GM19324 (cell line): Measurements from ENCODE around the gene RXRA.

Experiments
- ATAC-seq: cut with Tn5 transposase; IDR thresholded peaks from one replicate; pipeline ENCODE4 v1.9.1; 2021; ENCODE audit warnings: mild to moderate bottlenecking, moderate library complexity; ENCODE audit not compliant: unreplicated experiment, low FRiP score

RXRA gene

GRCh38 chr9:134321946-134322741 lies 4.1 kb upstream of the RXRA start:
- no peak for ATAC-seq

GRCh38 chr9:134322781-134323241 lies 3.4 kb upstream of the RXRA start:
- ATAC-seq, result no peak

GRCh38 chr9:134323741-134324358 lies 2.4 kb upstream of the RXRA start:
- ATAC-seq, result no peak

GRCh38 chr9:134324359-134325095 lies 1.7 kb upstream of the RXRA start:
- ATAC-seq, result no peak

- ATAC-seq, result no peak
Measured at GRCh38 chr9:134325096-134325812, 1.0 kb upstream of the RXRA start.

- no peak for ATAC-seq
Measured at GRCh38 chr9:134326724-134327601, 708 bp downstream of the RXRA start.

GRCh38 chr9:134327671-134328231 lies 1.5 kb downstream of the RXRA start:
- no peak for ATAC-seq

GRCh38 chr9:134328341-134328840 lies 2.1 kb downstream of the RXRA start:
- no peak for ATAC-seq

- ATAC-seq, result no peak
Measured at GRCh38 chr9:134328841-134329575, 2.8 kb downstream of the RXRA start.

- no peak for ATAC-seq
Measured at GRCh38 chr9:134329576-134329855, 3.3 kb downstream of the RXRA start.

- ATAC-seq, result no peak
Measured at GRCh38 chr9:134329886-134330285, 3.6 kb downstream of the RXRA start.

GRCh38 chr9:134330590-134330989 lies 4.3 kb downstream of the RXRA start:
- ATAC-seq, result no peak

- ATAC-seq, result no peak
Measured at GRCh38 chr9:134331186-134332025, 5.2 kb downstream of the RXRA start.

- ATAC-seq, result no peak
Measured at GRCh38 chr9:134332266-134332665, 6.0 kb downstream of the RXRA start.

GRCh38 chr9:134332841-134333233 lies 6.6 kb downstream of the RXRA start:
- no peak for ATAC-seq

- no peak for ATAC-seq
Measured at GRCh38 chr9:134333234-134333873, 7.1 kb downstream of the RXRA start.

GRCh38 chr9:134333874-134334581 lies 7.8 kb downstream of the RXRA start:
- ATAC-seq, result no peak
